GM23338 (cell line): ENCODE measurements around the gene NETO2. TPM values are rescaled to one million over a fixed set of nuclear protein-coding genes. Genes with fewer than 3 reads are reported as not detected.

Source experiments
- ATAC-seq: fragments of 200-7000 bp; cut with Tn5 transposase; 3 replicates; pipeline ENCODE4 v1.9.1; 2020
- DNase-seq: peaks from one replicate; pipeline ENCODE4 v3.0.0-alpha.2; 2015; ENCODE audit warnings: low spot score
- H2AFZ ChIP-seq: fragments of 200-600 bp; sonication (generic); 2 replicates; pipeline ENCODE4 v1.8.0; 2016; ENCODE audit warnings: antibody characterized with exemption, mild to moderate bottlenecking, moderate library complexity
- H3F3A ChIP-seq: fragments of 200-600 bp; sonication (generic); replicated peaks from 2 replicates; pipeline ENCODE4 v1.8.0; 2017; ENCODE audit warnings: antibody characterized with exemption, mixed run types, low read depth
- H3K27ac ChIP-seq: fragments of 200-600 bp; sonication (generic); 2 replicates; pipeline ENCODE4 v1.6.1; 2016; ENCODE audit warnings: low read depth
- H3K27me3 ChIP-seq: fragments of 200-600 bp; sonication (generic); 2 replicates; pipeline ENCODE4 v1.8.0; 2016; ENCODE audit warnings: mild to moderate bottlenecking, mixed run types, moderate library complexity; ENCODE audit not compliant: insufficient read depth
- H3K36me3 ChIP-seq: fragments of 200-600 bp; sonication (generic); 2 replicates; pipeline ENCODE4 v1.8.0; 2016; ENCODE audit warnings: mild to moderate bottlenecking; ENCODE audit not compliant: insufficient read depth
- H3K4me1 ChIP-seq: fragments of 200-600 bp; sonication (generic); 2 replicates; pipeline ENCODE4 v1.8.0; 2016; ENCODE audit warnings: mild to moderate bottlenecking, moderate library complexity; ENCODE audit not compliant: insufficient read depth
- H3K4me2 ChIP-seq: fragments of 200-600 bp; sonication (generic); 2 replicates; pipeline ENCODE4 v1.7.1; 2017; ENCODE audit warnings: mixed run types
- H3K4me3 ChIP-seq: fragments of 200-600 bp; sonication (generic); 2 replicates; pipeline ENCODE4 v1.6.1; 2016; ENCODE audit warnings: mixed run types
- H3K79me2 ChIP-seq: fragments of 200-600 bp; sonication (generic); replicated peaks from 2 replicates; pipeline ENCODE4 v1.8.0; 2017; ENCODE audit warnings: mild to moderate bottlenecking; ENCODE audit not compliant: insufficient read depth
- H3K9me2 ChIP-seq: fragments of 200-600 bp; sonication (generic); 2 replicates; pipeline ENCODE4 v1.8.0; 2017; ENCODE audit not compliant: insufficient read depth
- H4K20me1 ChIP-seq: fragments of 200-600 bp; sonication (generic); replicated peaks from 2 replicates; pipeline ENCODE4 v1.8.0; 2017; ENCODE audit warnings: mild to moderate bottlenecking; ENCODE audit not compliant: insufficient read depth
- H3K27ac Mint-ChIP-seq: 2 replicates; pipeline ENCODE4 v1.8.0; 2020; ENCODE audit warnings: inconsistent platforms, mild to moderate bottlenecking, moderate library complexity, mixed read lengths
- H3K27me3 Mint-ChIP-seq: 3 replicates; pipeline ENCODE4 v1.8.0; 2022; ENCODE audit warnings: low read depth, mild to moderate bottlenecking, moderate library complexity, mixed read lengths, inconsistent platforms; ENCODE audit not compliant: insufficient read depth, poor library complexity
- H3K36me3 Mint-ChIP-seq: 3 replicates; pipeline ENCODE4 v1.8.0; 2021; ENCODE audit warnings: low read depth, mild to moderate bottlenecking, inconsistent platforms, moderate library complexity, mixed read lengths
- H3K4me1 Mint-ChIP-seq: 3 replicates; pipeline ENCODE4 v1.8.0; 2020; ENCODE audit warnings: mild to moderate bottlenecking, inconsistent platforms, mixed read lengths
- H3K4me3 Mint-ChIP-seq: 3 replicates; pipeline ENCODE4 v1.8.0; 2021; ENCODE audit warnings: moderate library complexity, mild to moderate bottlenecking, inconsistent platforms, mixed read lengths
- H3K9me3 Mint-ChIP-seq: 3 replicates; pipeline ENCODE4 v1.8.0; 2020; ENCODE audit warnings: moderate library complexity, mild to moderate bottlenecking, inconsistent platforms, mixed read lengths
- CREB1 ChIP-seq: fragments of 250-450 bp; sonication (Bioruptor Pico); IDR thresholded peaks from 2 replicates; pipeline ENCODE4 v1.5.0; 2020; ENCODE audit warnings: low read depth, mild to moderate bottlenecking, moderate library complexity
- CTCF ChIP-seq, 2 experiments: fragments of 200-600 bp in 1 of 2; sonication (generic) in 1 of 2; conservative IDR thresholded peaks; 2 replicates each; pipeline versions ENCODE4 v1.5.1 to v1.6.1; 2016 to 2017; ENCODE audit warnings: antibody characterized with exemption in 2 of 2, low read depth in 2 of 2, mild to moderate bottlenecking in 2 of 2, moderate library complexity in 1 of 2
- ETS1 ChIP-seq: IDR thresholded peaks from 2 replicates; pipeline ENCODE4 v1.6.1; 2016; ENCODE audit warnings: antibody characterized with exemption
- EZH2 ChIP-seq: fragments of 200-600 bp; sonication (generic); IDR thresholded peaks from one replicate; pipeline ENCODE4 v1.8.0; 2017; ENCODE audit warnings: antibody characterized with exemption, mild to moderate bottlenecking, low read depth; ENCODE audit not compliant: unreplicated experiment
- EZH2phosphoT487 ChIP-seq: fragments of 200-600 bp; sonication (generic); IDR thresholded peaks from one replicate; pipeline ENCODE4 v1.8.1; 2018; ENCODE audit warnings: antibody characterized with exemption; ENCODE audit not compliant: unreplicated experiment
- JUNB ChIP-seq: IDR thresholded peaks from one replicate; pipeline ENCODE4 v1.6.1; 2016; ENCODE audit warnings: antibody characterized with exemption; ENCODE audit not compliant: unreplicated experiment
- NANOG ChIP-seq: IDR thresholded peaks from 2 replicates; pipeline ENCODE4 v1.6.1; 2016; ENCODE audit warnings: antibody characterized with exemption, borderline replicate concordance
- POLR2AphosphoS5 ChIP-seq: IDR thresholded peaks from 2 replicates; pipeline ENCODE4 v1.6.1; 2016; ENCODE audit warnings: antibody characterized with exemption, low read depth
- STAT1 ChIP-seq: IDR thresholded peaks from one replicate; pipeline ENCODE4 v1.6.1; 2016; ENCODE audit warnings: antibody characterized with exemption; ENCODE audit not compliant: unreplicated experiment
- ZNF114 ChIP-seq: fragments of 250-450 bp; sonication (Bioruptor Pico); IDR thresholded peaks from 2 replicates; pipeline ENCODE4 v1.5.0; 2020; ENCODE audit warnings: mild to moderate bottlenecking, moderate library complexity
- ZNF462 ChIP-seq: fragments of 250-450 bp; sonication (Bioruptor Pico); IDR thresholded peaks from 2 replicates; pipeline ENCODE4 v1.5.0; 2020; ENCODE audit warnings: mild to moderate bottlenecking, moderate library complexity
- polyA plus RNA-seq: library from polyadenylated mRNA; unstranded; fragments of >200 nt; fragmentation: Nextera tagmentation; extraction: Ambion mirVana; gene quantifications from 2 replicates; pipeline ENCODE4 v1.2.1, GENCODE V29; 2016
- total RNA-seq: library from RNA; depleted of rRNA; stranded (reverse); fragments of >200 nt; shearing (Covaris generic); gene quantifications from 2 replicates; pipeline ENCODE4 v1.2.3, GENCODE V29; 2014

The NETO2 gene
- total and polyA plus RNA-seq, 2 experiments from 2014 or later, result 6.6 to 10.6 TPM

GRCh38 chr16:47136099-47136842, 7.5 kb downstream of the NETO2 start (continued):
- TF ChIP-seq CREB1 (CRISPR knock-in tag) (no peak), ETS1 (no peak), EZH2phosphoT487 (no peak)

- TF ChIP-seq STAT1 (no peak), JUNB (no peak), ZNF462 (no peak), CTCF (conservative IDR thresholded peaks at IDR 0.05; ENCODE audit: low read depth in 2 of 2) (no peak), ETS1 (no peak), NANOG (no peak), ZNF114 (no peak), EZH2 (no peak), POLR2AphosphoS5 (no peak), EZH2phosphoT487 (no peak)
- no peaks in the 10 kb centered on the region for H3K9me2 ChIP-seq
- no peak overlapping the region for H2AFZ ChIP-seq
- H4K20me1 ChIP-seq, result no peaks in the 10 kb centered on the region
- H3K4me2 ChIP-seq, result no peak overlapping the region
- Mint-ChIP-seq H3K27ac (no peak overlapping the region), H3K27me3 (peaks cover 2% of the 10 kb centered on the region), H3K9me3 (no peaks in the 10 kb centered on the region; the same call in 2 of the 3 replicates), H3K4me3 (no peak overlapping the region), H3K4me1 (peaks cover 14% of the 10 kb centered on the region), H3K36me3 (no peaks in the 10 kb centered on the region)
- no peaks in the 10 kb centered on the region for H3K4me1 ChIP-seq
- H3F3A ChIP-seq, result no peaks in the 10 kb centered on the region
- DNase-seq, result no peak
- no peak overlapping the region for H3K27ac ChIP-seq
- H3K27me3 ChIP-seq, result no peaks in the 10 kb centered on the region
- H3K4me3 ChIP-seq, result no peak overlapping the region
- no peak for ATAC-seq
- peaks cover 49% of the 10 kb centered on the region for H3K79me2 ChIP-seq
- H3K36me3 ChIP-seq, result no peaks in the 10 kb centered on the region
Measured at GRCh38 chr16:47134550-47134949, 9.2 kb downstream of the NETO2 start.
